Measurements from ENCODE around the gene ACTN1.

ACTN1 gene

GRCh38 chr14:68824207-68824516 lies 154.9 kb downstream of the ACTN1 start:
- DNase-seq (ENCODE audit: low read depth): no peak

All from ELR (cell line).